Prostate gland (tissue), 2 donors: ENCODE data around the gene PSMB10.

Source experiments
- CTCF ChIP-seq, 4 experiments: fragments of 200-600 bp in 2 of 4; fragments of 450-650 bp in 2 of 4; sonication (generic) in 2 of 4; IDR thresholded peaks; 1 replicate in 3 of 4; 2 replicates in 1 of 4; pipeline ENCODE4 v1.5.1; 2016 to 2019; ENCODE audit warnings: antibody characterized with exemption in 4 of 4, mild to moderate bottlenecking in 2 of 4, moderate library complexity in 2 of 4
- POLR2A ChIP-seq: fragments of 450-650 bp; IDR thresholded peaks from one replicate; pipeline ENCODE4 v1.6.1; 2016; ENCODE audit warnings: antibody characterized with exemption, mild to moderate bottlenecking

GRCh38 chr16:67982011-67982696 is 45.5 kb upstream of the PSMB10 start:
- TF ChIP-seq CTCF (IDR thresholded peaks at IDR 0.05) (no peak), POLR2A (no peak)
